Skeletal muscle tissue (tissue), 4 donors: Measurements from ENCODE around the gene FKBP2. TPM values are rescaled to one million over a fixed set of nuclear protein-coding genes. Genes with fewer than 3 reads are reported as not detected.
"Not testable (repeated sequence)": the region's sequence is repeated elsewhere in the genome, so short reads cannot be mapped to it uniquely, and the experiment has no call there.

ENCODE experiments used
- H3K27ac ChIP-seq: one replicate; pipeline ENCODE4 v1.7.0; 2013; ENCODE audit warnings: mild to moderate bottlenecking, low read depth, low read length, inconsistent platforms
- H3K27me3 ChIP-seq, 3 donors: one replicate each; pipeline ENCODE4 v1.7.0; 2013; ENCODE audit warnings: low read length in 3 of 3; ENCODE audit not compliant: control insufficient read depth in 3 of 3, insufficient read depth in 3 of 3
- H3K36me3 ChIP-seq, 3 donors: one replicate each; pipeline ENCODE4 v1.7.0; 2013; ENCODE audit warnings: low read length in 3 of 3; ENCODE audit not compliant: control insufficient read depth in 3 of 3, insufficient read depth in 3 of 3
- H3K4me1 ChIP-seq, 3 donors: one replicate each; pipeline ENCODE4 v1.7.0; 2013; ENCODE audit warnings: low read length in 3 of 3, mild to moderate bottlenecking in 3 of 3; ENCODE audit not compliant: control insufficient read depth in 3 of 3, insufficient read depth in 3 of 3
- H3K4me3 ChIP-seq, 3 donors: one replicate each; pipeline ENCODE4 v1.7.0; 2013; ENCODE audit warnings: low read length in 3 of 3
- H3K9ac ChIP-seq, 3 donors: one replicate each; pipeline ENCODE4 v1.7.0; 2013; ENCODE audit warnings: low read length in 3 of 3, mild to moderate bottlenecking in 3 of 3, moderate library complexity in 2 of 3, low read depth in 1 of 3
- H3K9me3 ChIP-seq, 3 donors: one replicate each; pipeline ENCODE4 v1.7.0; 2013; ENCODE audit warnings: low read length in 3 of 3; ENCODE audit not compliant: control insufficient read depth in 3 of 3
- total RNA-seq: library from RNA; depleted of rRNA; stranded (reverse); fragments of >200 nt; gene quantifications from one replicate; pipeline ENCODE4 v1.2.3, GENCODE V29; 2014
- donor health status: Osteomylitis.

Gene FKBP2
- total RNA-seq, 1 donor from 2014 or later, result 26.1 TPM

DNA sequence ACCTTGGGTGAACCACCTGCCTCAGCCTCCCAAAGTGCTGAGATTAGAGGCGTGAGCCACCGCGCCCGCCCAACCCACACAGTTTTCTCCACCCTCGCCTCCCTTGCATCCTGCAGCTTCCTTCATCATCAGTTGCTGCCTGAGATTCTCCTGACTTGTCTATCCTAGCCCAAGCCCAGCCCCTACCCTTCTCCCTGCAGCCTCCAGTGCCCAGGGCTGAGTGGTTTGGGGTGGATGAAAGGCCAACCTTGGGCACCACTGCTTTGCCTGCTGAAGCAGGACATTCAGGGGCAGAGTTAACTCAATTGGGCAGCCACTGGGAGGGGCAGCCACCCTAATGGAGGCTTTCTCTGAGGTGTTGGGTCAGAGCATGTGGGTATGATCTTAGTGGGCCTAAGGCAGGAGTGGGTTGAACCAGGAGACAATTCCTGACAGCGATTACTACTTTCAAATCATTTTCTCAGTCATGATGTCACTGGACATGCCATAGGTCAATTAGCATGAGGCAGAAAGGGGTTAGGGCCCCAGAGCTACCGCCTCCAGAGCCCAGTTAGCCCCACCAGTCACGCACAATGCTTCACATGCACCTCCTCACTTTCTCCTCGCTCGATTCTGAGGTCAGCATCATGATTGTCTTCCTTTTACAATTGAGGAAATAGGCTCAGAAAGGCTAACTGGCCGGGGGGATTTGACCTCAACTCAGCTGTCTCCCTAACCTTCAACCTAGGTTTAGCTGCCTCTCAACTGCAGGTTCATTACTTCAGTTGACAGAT is 1.0 kb upstream of the FKBP2 start:
- Histone ChIP-seq H3K27me3 (no peaks in the 10 kb centered on the region), H3K4me1 (peaks cover 38 to 51% (median 46%) of the 10 kb centered on the region in 3 donors), H3K9me3 (no peaks in the 10 kb centered on the region), H3K4me3 (peak overlapping the region; percentile 72 to 97 (median 96)), H3K9ac (peak overlapping the region; percentile 99 to 100 (median 100)), H3K36me3 (peaks cover 20 to 31% (median 31%) of the 10 kb centered on the region in 3 donors), H3K27ac (peak overlapping the region; percentile 100)

DNA sequence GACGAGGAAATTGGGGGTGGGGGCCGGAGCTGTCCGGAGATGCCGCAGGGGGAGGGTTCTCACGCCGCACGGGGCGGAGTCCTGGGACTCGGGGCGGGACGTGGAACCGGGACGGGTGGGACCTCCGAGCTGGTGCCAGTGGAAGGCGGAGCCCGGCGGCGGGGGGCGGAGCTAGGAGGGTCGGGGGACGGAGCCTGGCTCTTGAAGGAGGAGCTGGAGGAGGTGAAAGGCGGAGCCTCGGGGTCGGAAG is 271 bp downstream of the FKBP2 start:
- Histone ChIP-seq H3K27ac (peak overlapping the region; percentile 100), H3K9me3 (no peaks in the 10 kb centered on the region), H3K4me1 (peaks cover 43 to 53% (median 50%) of the 10 kb centered on the region in 3 donors), H3K27me3 (no peaks in the 10 kb centered on the region), H3K9ac (peak overlapping the region; percentile 77 to 100 (median 100)), H3K36me3 (peaks cover 16 to 31% (median 26%) of the 10 kb centered on the region in 3 donors), H3K4me3 (peak overlapping the region; percentile 72 to 97 (median 80))

DNA sequence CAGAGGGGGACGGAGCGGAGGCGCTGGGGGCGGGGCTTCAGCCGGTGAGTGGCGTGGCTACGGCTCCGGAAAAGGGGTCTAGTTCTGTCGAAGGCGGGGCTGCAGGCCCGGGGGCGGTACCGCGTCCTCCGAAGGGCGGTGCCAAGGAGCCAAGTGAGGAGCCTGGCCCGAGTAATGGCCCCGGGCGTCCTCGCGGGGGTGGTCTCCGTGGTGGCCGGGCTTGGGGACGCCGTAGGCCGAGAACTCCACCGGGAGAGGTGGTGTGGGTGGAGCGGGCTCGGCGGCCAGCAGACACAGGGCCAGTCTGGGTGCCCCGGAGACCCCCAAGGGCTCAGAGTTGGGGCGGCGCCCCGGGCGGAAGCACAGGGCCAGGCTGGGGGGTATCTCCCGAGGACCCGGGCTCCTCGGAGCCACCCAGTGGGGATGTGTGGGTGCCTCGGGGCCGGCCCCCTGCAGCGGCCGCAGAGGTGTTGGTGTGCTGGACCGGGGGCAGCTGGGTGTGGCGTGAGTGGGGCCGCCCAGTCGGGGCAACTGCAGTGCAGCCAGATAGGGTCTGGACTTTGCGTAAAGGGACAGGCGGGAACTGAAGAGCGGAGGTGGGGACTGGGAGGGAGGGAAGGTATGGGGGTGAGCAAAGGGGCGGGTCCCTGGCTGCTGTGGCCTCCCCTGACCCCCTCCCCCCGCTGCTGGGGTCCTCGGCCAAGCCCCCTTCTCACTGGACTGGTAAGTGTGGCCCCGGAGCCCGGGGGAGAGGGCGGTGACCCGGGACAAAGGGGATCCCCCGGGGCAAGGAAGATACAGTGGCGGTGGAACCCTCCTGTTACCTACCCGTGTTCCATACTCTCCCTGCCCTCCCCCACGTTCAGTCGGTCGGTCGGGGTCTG is 838 bp downstream of the FKBP2 start:
- H3K4me3 ChIP-seq, result peak overlapping the region; percentile 72 to 80 (median 76)
- H3K27me3 ChIP-seq, result no peaks in the 10 kb centered on the region
- H3K36me3 ChIP-seq, result peaks cover 16 to 31% (median 26%) of the 10 kb centered on the region in 3 donors
- peak overlapping the region; percentile 100 for H3K27ac ChIP-seq
- H3K9me3 ChIP-seq, result no peaks in the 10 kb centered on the region
- H3K4me1 ChIP-seq, result peaks cover 43 to 53% (median 50%) of the 10 kb centered on the region in 3 donors
- H3K9ac ChIP-seq, result peak overlapping the region; percentile 78 to 88 (median 88)

DNA sequence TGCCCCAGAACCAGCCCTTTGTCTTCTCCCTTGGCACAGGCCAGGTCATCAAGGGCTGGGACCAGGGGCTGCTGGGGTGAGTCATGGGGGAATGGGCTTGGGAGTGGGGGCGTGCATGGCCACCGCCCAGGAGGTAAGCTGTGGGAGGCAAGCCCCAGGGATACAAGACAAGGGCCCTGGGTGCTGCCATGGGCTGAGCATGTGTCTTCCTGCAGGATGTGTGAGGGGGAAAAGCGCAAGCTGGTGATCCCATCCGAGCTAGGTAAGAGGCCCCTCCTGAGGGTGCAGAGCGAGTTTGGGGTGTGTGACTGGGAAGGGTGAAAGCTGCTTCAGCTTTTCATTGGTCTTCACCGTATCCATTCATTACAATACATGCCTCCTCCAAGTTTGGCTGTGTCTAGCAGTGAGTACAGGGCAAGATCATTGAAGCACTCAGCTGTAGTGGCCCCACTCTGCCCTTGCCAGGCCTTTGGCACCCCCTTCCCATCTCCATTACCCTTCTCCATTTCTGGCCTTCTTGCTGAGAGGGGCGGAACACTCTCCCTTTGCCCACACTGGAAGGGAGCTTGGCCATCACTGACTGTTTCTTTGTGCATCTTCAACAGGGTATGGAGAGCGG is 2.5 kb downstream of the FKBP2 start:
- Histone ChIP-seq H3K9me3 (no peaks in the 10 kb centered on the region), H3K4me1 (peaks cover 53 to 67% (median 60%) of the 10 kb centered on the region in 3 donors)

DNA sequence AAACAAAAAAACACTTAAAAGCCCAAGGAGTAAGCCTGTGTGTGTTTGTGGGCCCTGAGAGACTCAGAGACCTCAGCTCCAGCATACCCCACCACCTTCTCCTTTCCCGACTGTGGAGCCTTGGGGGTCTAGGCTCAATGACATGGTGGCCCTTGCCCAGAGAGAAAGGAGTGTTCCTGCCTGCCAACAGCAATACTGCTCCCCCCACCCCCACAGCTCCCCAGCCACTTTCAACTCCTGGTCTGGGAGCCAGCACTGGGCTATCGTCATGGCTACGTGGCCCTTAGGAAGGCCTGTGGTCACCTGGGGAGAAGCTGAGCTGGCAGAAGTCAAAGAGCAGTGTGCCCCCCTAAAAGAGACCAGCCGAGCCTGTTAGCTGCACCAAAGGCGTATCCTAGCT is 3.2 kb downstream of the FKBP2 start:
- H3K4me3 ChIP-seq, result no peak overlapping the region
- peak overlapping the region; percentile 93 for H3K27ac ChIP-seq
- no peaks in the 10 kb centered on the region for H3K27me3 ChIP-seq
- no peaks in the 10 kb centered on the region for H3K9me3 ChIP-seq
- H3K36me3 ChIP-seq, result peaks cover 4 to 12% (median 9%) of the 10 kb centered on the region in 3 donors
- peaks cover 53 to 67% (median 60%) of the 10 kb centered on the region in 3 donors for H3K4me1 ChIP-seq
- H3K9ac ChIP-seq, result peak overlapping the region in 2 of 3 donors; percentile 23 to 70

More for the DNA sequence above, 2.5 kb downstream of the FKBP2 start:
- Histone ChIP-seq H3K27me3 (no peaks in the 10 kb centered on the region), H3K27ac (peak overlapping the region; percentile 93), H3K36me3 (peaks cover 11 to 17% (median 16%) of the 10 kb centered on the region in 3 donors), H3K9ac (peak overlapping the region in 1 of 3 donors; percentile 70), H3K4me3 (no peak overlapping the region)

DNA sequence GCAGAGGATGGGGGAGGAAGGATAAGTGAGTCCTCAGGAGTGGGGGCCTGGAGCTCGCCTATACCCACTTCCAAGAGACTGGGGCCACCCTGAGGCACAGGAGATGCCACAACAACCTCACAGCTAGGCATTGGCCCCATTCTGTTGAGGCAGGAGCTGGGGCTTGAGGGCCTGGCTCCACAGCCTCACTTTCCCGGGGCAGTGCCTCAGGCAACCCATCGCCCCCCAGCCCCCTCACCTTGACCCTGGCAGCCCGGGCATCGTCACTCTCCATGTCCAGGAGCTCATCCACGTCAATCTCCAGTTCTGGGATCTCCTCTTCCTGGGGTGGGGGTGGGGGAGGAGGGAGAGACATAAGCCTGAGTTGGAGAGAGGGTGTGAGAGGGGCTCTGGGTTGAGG is 4.1 kb downstream of the FKBP2 start:
- H3K9ac ChIP-seq, result peak overlapping the region; percentile 87 to 97 (median 95)
- peaks cover 4 to 12% (median 6%) of the 10 kb centered on the region in 3 donors for H3K36me3 ChIP-seq
- H3K4me3 ChIP-seq, result peak overlapping the region; percentile 88 to 96 (median 95)
- peak overlapping the region; percentile 93 for H3K27ac ChIP-seq
- no peaks in the 10 kb centered on the region for H3K27me3 ChIP-seq
- H3K9me3 ChIP-seq, result no peaks in the 10 kb centered on the region
- H3K4me1 ChIP-seq, result peaks cover 50 to 65% (median 56%) of the 10 kb centered on the region in 3 donors

DNA sequence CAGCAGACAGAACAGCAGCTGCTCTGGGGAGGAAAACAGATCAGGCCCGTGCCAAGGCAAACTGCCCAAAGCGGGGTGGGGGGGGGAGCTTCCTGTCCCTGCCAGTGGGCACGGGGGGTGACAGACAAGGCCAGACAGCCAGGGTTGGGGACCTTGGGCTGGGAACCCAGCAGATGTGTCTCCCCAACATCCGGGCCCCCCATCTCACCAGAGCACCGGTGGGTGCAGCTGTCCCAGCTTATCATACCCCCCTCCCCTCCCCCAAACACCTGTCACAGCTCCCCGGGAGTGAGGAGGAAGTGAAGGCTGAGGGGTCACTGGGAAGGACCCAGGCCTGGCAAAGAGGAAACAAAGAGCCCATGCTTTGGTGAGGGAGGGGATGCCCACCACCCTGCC is 4.5 kb downstream of the FKBP2 start:
- Histone ChIP-seq H3K9ac (peak overlapping the region; percentile 87 to 97 (median 95)), H3K36me3 (peaks cover 4 to 12% (median 6%) of the 10 kb centered on the region in 3 donors), H3K27me3 (no peaks in the 10 kb centered on the region), H3K27ac (peak overlapping the region; percentile 93), H3K9me3 (no peaks in the 10 kb centered on the region), H3K4me1 (peaks cover 45 to 62% (median 52%) of the 10 kb centered on the region in 3 donors), H3K4me3 (peak overlapping the region; percentile 88 to 96 (median 95))

DNA sequence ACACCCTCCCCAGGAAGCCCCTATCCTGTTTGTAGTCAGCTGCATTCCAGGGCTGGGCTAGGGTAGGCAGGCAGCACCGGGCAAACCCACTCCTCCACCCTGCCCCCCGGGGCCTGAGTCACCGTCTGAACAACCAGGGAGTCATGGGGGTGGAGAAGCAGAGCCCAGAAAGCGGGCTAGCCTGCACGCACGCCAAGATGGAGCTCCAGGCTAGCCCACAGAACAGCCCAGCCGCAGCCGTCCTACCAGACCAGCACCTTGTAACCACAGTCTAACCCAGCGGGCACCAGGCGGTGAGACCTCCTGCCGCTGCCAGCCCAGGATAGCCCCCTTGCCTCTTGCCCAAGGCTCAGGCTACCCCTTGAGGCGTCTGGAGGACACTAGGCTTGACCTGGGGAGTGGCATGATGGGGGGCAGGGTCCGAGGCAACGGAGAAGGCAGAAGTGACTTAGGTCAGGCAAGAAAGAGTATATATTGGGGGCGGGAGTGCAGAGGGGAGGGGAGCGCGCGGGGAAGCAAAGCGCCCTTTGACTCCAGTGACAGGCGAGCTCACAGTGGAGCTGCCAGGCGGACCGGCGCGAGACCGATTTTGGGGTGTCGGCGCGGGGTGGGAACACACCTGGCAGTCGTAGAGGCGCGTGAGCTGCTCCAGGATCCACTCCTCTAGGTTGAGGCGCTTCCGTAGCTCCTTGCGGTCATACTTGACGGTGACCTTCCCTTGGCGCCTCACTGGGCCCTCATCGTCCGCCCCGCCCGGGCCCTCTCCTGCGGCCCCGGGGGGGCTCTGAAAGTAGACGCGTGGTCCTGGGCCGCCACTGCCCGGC is 5.1 kb downstream of the FKBP2 start:
- H3K36me3 ChIP-seq, result peaks cover 4 to 12% (median 6%) of the 10 kb centered on the region in 3 donors
- no peaks in the 10 kb centered on the region for H3K27me3 ChIP-seq
- H3K4me3 ChIP-seq, result peak overlapping the region; percentile 88 to 96 (median 95)
- H3K9me3 ChIP-seq, result no peaks in the 10 kb centered on the region
- H3K27ac ChIP-seq, result peak overlapping the region; percentile 93
- peaks cover 48 to 65% (median 56%) of the 10 kb centered on the region in 3 donors for H3K4me1 ChIP-seq
- peak overlapping the region; percentile 87 to 97 (median 95) for H3K9ac ChIP-seq

DNA sequence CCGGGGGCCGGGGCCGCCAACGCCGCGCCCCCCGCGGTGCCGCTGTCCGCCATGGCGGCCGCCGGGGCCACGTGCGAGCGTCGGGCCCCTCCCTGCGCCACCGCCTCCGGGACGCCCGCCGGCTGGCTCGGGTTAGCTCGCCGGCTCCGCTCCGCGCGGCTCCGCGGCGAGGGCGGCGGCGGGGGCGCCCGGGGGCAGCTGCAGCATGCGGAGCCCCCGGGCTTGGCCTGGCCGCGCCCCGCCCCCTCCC is 5.7 kb downstream of the FKBP2 start:
- H3K27me3 ChIP-seq, H3K27ac ChIP-seq, H3K9me3 ChIP-seq: not testable (repeated sequence)
- Histone ChIP-seq H3K4me3 (peak overlapping the region in 1 of 3 donors; percentile 90), H3K36me3 (peaks cover 4 to 12% (median 6%) of the 10 kb centered on the region in 3 donors), H3K4me1 (peaks cover 50 to 66% (median 58%) of the 10 kb centered on the region in 3 donors), H3K9ac (peak overlapping the region in 1 of 3 donors; percentile 97)
